GM12878 (cell line): ENCODE data around the gene CFHR2. TPM values are rescaled to one million over a fixed set of nuclear protein-coding genes. Genes with fewer than 3 reads are reported as not detected.

ENCODE experiments used
- ATAC-seq: fragments of 200-7000 bp; cut with Tn5 transposase; 3 replicates; pipeline ENCODE4 v1.9.1; 2020; ENCODE audit warnings: mild to moderate bottlenecking, moderate library complexity
- BruUV-seq: library from RNA; stranded (reverse); fragments of 400-500 nt; replicated peaks from 2 replicates; lab custom pipeline; 2021; lab: Mats Ljungman, UMichigan
- CTCF ChIA-PET: fragments of 300-600 bp; sonication (Branson Sonifier 250); formaldehyde crosslinking; extraction: SDS; loops from one replicate; lab custom pipeline; 2021; ENCODE audit warnings: inconsistent platforms; lab: Yijun Ruan, JAX
- POLR2A ChIA-PET: fragments of 350-600 bp; formaldehyde crosslinking; extraction: SDS; loops from one replicate; lab custom pipeline; 2021; ENCODE audit warnings: inconsistent platforms; lab: Charles Lee
- RAD21 ChIA-PET: fragments of 300-600 bp; sonication (Branson Sonifier 250); formaldehyde crosslinking; loops from one replicate; lab custom pipeline; 2023; ENCODE audit warnings: antibody characterized with exemption; ENCODE audit not compliant: unreplicated experiment; lab: Charles Lee
- SMC1A ChIA-PET: fragments of 300-600 bp; sonication (Branson Sonifier 250); formaldehyde crosslinking; loops from one replicate; lab custom pipeline; 2023; ENCODE audit not compliant: unreplicated experiment, uncharacterized antibody; lab: Charles Lee
- DNase-seq: peaks from one replicate; pipeline ENCODE4 v3.0.0-alpha.2; 2011; ENCODE audit warnings: low read depth, low spot score
- FAIRE-seq: peaks from 3 replicates; lab custom pipeline; 2011; peaks lifted over from hg19 to GRCh38; lab: Jason Lieb, UNC
- H2AFZ ChIP-seq: 2 replicates; pipeline ENCODE4 v1.6.0; 2011; ENCODE audit warnings: low read depth, low read length, control low read depth; ENCODE audit not compliant: control insufficient read depth
- H3K27ac ChIP-seq: 2 replicates; pipeline ENCODE4 v1.5.1; 2011; ENCODE audit warnings: control low read depth; ENCODE audit not compliant: control insufficient read depth, insufficient read depth
- H3K27me3 ChIP-seq, 2 experiments: replicated peaks in 1 of 2; 2 replicates each; pipeline versions ENCODE4 v1.6.0 to v1.6.1; 2011; ENCODE audit warnings: low read length in 1 of 2; ENCODE audit not compliant: control insufficient read depth in 2 of 2, insufficient read depth in 2 of 2
- H3K36me3 ChIP-seq, 2 experiments: 2 replicates each; pipeline ENCODE4 v1.5.1; 2011; ENCODE audit warnings: low read length in 1 of 2; ENCODE audit not compliant: control insufficient read depth in 2 of 2, insufficient read depth in 2 of 2
- H3K4me1 ChIP-seq: 2 replicates; pipeline ENCODE4 v1.6.1; 2011; ENCODE audit warnings: mild to moderate bottlenecking, low read length, moderate library complexity, mixed read lengths; ENCODE audit not compliant: control insufficient read depth, insufficient read depth
- H3K4me2 ChIP-seq: 2 replicates; pipeline ENCODE4 v1.6.0; 2011; ENCODE audit warnings: control low read depth; ENCODE audit not compliant: control insufficient read depth, insufficient read depth
- H3K4me3 ChIP-seq: fragments of 200-600 bp; sonication (generic); 2 replicates; pipeline ENCODE4 v1.5.1; 2016
- H3K79me2 ChIP-seq: 2 replicates; pipeline ENCODE4 v1.6.0; 2011; ENCODE audit warnings: low read length; ENCODE audit not compliant: control insufficient read depth, insufficient read depth
- H3K9ac ChIP-seq: 2 replicates; pipeline ENCODE4 v1.8.0; 2011; ENCODE audit warnings: low read length, control low read depth, mixed read lengths; ENCODE audit not compliant: control insufficient read depth, insufficient read depth
- H3K9me3 ChIP-seq: replicated peaks from 3 replicates; pipeline ENCODE4 v1.5.1; 2011; ENCODE audit warnings: mild to moderate bottlenecking, low read length; ENCODE audit not compliant: control insufficient read depth, insufficient read depth
- H4K20me1 ChIP-seq: 2 replicates; pipeline ENCODE4 v1.6.0; 2011; ENCODE audit not compliant: control insufficient read depth, insufficient read depth
- CHD2 ChIP-seq: IDR thresholded peaks from 2 replicates; pipeline ENCODE4 v1.6.1; 2011; ENCODE audit warnings: low read depth, low read length, improper control_type of control experiment, borderline replicate concordance
- CTCF ChIP-seq, 3 experiments: IDR thresholded peaks in 2 of 3; conservative IDR thresholded peaks in 1 of 3; 2 replicates each; pipeline ENCODE4 v1.5.1; 2011; ENCODE audit warnings: low read depth in 3 of 3, low read length in 3 of 3, mild to moderate bottlenecking in 3 of 3, control low read depth in 2 of 3, moderate library complexity in 2 of 3, inconsistent platforms in 1 of 3, mixed read lengths in 1 of 3; ENCODE audit not compliant: control insufficient read depth in 2 of 3, insufficient read depth in 1 of 3; ENCODE audit errors: extremely low read depth in 1 of 3
- MXI1 ChIP-seq: fragments of 150-350 bp; IDR thresholded peaks from 2 replicates; pipeline ENCODE4 v1.6.1; 2011; ENCODE audit warnings: low read depth, mild to moderate bottlenecking, inconsistent platforms, low read length, improper control_type of control experiment
- PKNOX1 ChIP-seq: fragments of 450-650 bp; IDR thresholded peaks from 2 replicates; pipeline ENCODE4 v1.6.1; 2016; ENCODE audit warnings: mild to moderate bottlenecking
- SRF ChIP-seq, 2 experiments: IDR thresholded peaks; 2 replicates each; pipeline ENCODE4 v1.6.1; 2011; ENCODE audit warnings: low read depth in 2 of 2, low read length in 2 of 2, mild to moderate bottlenecking in 1 of 2, moderate library complexity in 1 of 2
- ZBTB11 ChIP-seq: fragments of 450-650 bp; formaldehyde crosslinking; IDR thresholded peaks from 2 replicates; pipeline ENCODE4 v1.5.0; 2022; ENCODE audit warnings: mild to moderate bottlenecking, missing genetic modification characterization
- WGBS: methylation state at CpG from one replicate; pipeline ENCODE4 v1.1.6; 2016; ENCODE audit warnings: low lambda C conversion rate; ENCODE audit not compliant: insufficient replicate concordance, insufficient coverage; ENCODE audit errors: missing lambda C conversion rate; 5-methylcytosine and 5-hydroxymethylcytosine counted together
- in situ Hi-C: fragments of 300-500 bp; cut with MboI; formaldehyde crosslinking; loops from 9 replicates; pipeline ENCODE4 v1.14.3; 2018; ENCODE audit warnings: mixed read lengths
- intact Hi-C: fragments of 100-400 bp; cut with micrococcal nuclease; formaldehyde crosslinking; loops from one replicate; pipeline ENCODE4 v1.14.2; 2022; ENCODE audit not compliant: unreplicated experiment
- polyA plus RNA-seq, 11 experiments: library from polyadenylated mRNA; depleted of rRNA in 4 of 11; unstranded in 6 of 11; stranded (reverse) in 5 of 11; fragments of >200 nt; fragmentation: Nextera tagmentation in 4 of 11; fragmentation: Illumina TruSeq in 1 of 11; extraction: Ambion mirVana in 4 of 11; extraction: Trizol in 1 of 11; gene quantifications; 1 replicate in 1 of 11; 2 replicates in 10 of 11; pipeline versions ENCODE4 v1.2.1 to v1.2.3, GENCODE V29; 2011 to 2016; ENCODE audit warnings: inconsistent platforms in 2 of 11, missing spikeins in 2 of 11, low read depth in 1 of 11
- total RNA-seq, 4 experiments: library from RNA; depleted of rRNA in 3 of 4; stranded (reverse); fragments of >200 nt in 3 of 4; fragmentation: Illumina TruSeq in 1 of 4; extraction: Trizol in 1 of 4; gene quantifications; 2 replicates each; pipeline versions ENCODE4 v1.2.1 to v1.2.3, GENCODE V29; 2013 to 2021

The CFHR2 gene
- total and polyA plus RNA-seq, 10 of the 15 experiments (the other 5 are each of a cell fraction or from before 2014, with no cell fraction given) = not detected

GRCh38 chr1:196976278-196976677, 32.7 kb downstream of the CFHR2 start:
- Histone ChIP-seq H3K4me2 (no peak overlapping the region), H3K4me1 (no peaks in the 10 kb centered on the region), H3K4me3 (no peak overlapping the region), H3K9ac (no peak overlapping the region), H3K9me3 (no peaks in the 10 kb centered on the region), H2AFZ (no peak overlapping the region), H3K36me3 (no peaks in the 10 kb centered on the region), H3K27ac (no peak overlapping the region), H3K27me3 (no peaks in the 10 kb centered on the region), H3K79me2 (no peaks in the 10 kb centered on the region), H4K20me1 (no peaks in the 10 kb centered on the region)
- FAIRE-seq (no peak), ATAC-seq (no peak), DNase-seq (no peak)
- in situ Hi-C loops = no loop called here
- CTCF ChIA-PET = no interaction called here
- BruUV-seq = no TSS peak
- RAD21 ChIA-PET = no interaction called here
- intact Hi-C loops = no loop called here
- WGBS = 67% methylated on average over 4 of the region's 4 CpGs
- TF ChIP-seq PKNOX1 (no peak), MXI1 (no peak)
- POLR2A ChIA-PET = no interaction called here
- SMC1A ChIA-PET = interaction anchor here (1.2 kb wide), 1 partner anchor 9 kb away, joined by 3 read pairs; no protein-coding TSS in a partner anchor

GRCh38 chr1:196977278-196977677, 33.7 kb downstream of the CFHR2 start, which contains the start of gene CFHR5:
TSS of gene CFHR5 (plus strand) at chr1:196977556. CDS start at chr1:196977665, 109 bp downstream.
- H4K20me1 ChIP-seq = no peaks in the 10 kb centered on the region
- FAIRE-seq (no peak), ATAC-seq (no peak), DNase-seq (no peak)
- no peak within 1 kb of the TSS for H3K27ac ChIP-seq
- ChIA-PET CTCF (no interaction called here), SMC1A (no interaction called here), RAD21 (no interaction called here), POLR2A (no interaction called here)
- in situ Hi-C loops (no loop called here), intact Hi-C loops (no loop called here)
- H3K36me3 ChIP-seq = no peaks in the 10 kb centered on the region
- H3K9me3 ChIP-seq = no peaks in the 10 kb centered on the region
- H3K4me1 ChIP-seq = no peaks in the 10 kb centered on the region
- no TSS peak for BruUV-seq
- H3K27me3 ChIP-seq = no peaks in the 10 kb centered on the region
- no peak within 1 kb of the TSS for H3K9ac ChIP-seq
- H2AFZ ChIP-seq = no peak within 1 kb of the TSS
- no peak within 1 kb of the TSS for H3K4me2 ChIP-seq
- 30% methylated on average over 5 of the region's 5 CpGs for WGBS
- H3K4me3 ChIP-seq = no peak within 1 kb of the TSS
- no peaks in the 10 kb centered on the region for H3K79me2 ChIP-seq
- TF ChIP-seq ZBTB11 (CRISPR knock-in tag) = no peak
- TF ChIP-seq CHD2 = no peak
- no peak for TF ChIP-seq SRF (IDR thresholded peaks at IDR 0.05; ENCODE audit: low read depth in 2 of 2, low read length in 2 of 2)
- no peak for TF ChIP-seq CTCF (IDR thresholded peaks at IDR 0.05 in 2 of 3, conservative IDR thresholded peaks at IDR 0.05 in 1 of 3; ENCODE audit: control insufficient read depth in 2 of 3, extremely low read depth in 1 of 3, insufficient read depth in 1 of 3, low read depth in 3 of 3, low read length in 3 of 3)
